GM18951 (cell line): ENCODE results near the gene SRC.

Experiments used
- POLR2A ChIP-seq: IDR thresholded peaks from 4 replicates; pipeline ENCODE4 v1.6.1; 2011; ENCODE audit warnings: mild to moderate bottlenecking; ENCODE audit not compliant: insufficient read length, insufficient read depth; ENCODE audit errors: extremely low read depth
- in situ Hi-C: fragments of 300-500 bp; cut with MboI; formaldehyde crosslinking; loops from one replicate; pipeline ENCODE4 v1.12.0; 2022; ENCODE audit warnings: low sequenced_read_pairs, mixed read lengths, inconsistent platforms; ENCODE audit not compliant: unreplicated experiment

SRC gene

GRCh38 chr20:37392441-37393195 lies 46.7 kb downstream of the SRC start:
- no peak for TF ChIP-seq POLR2A
- in situ Hi-C loops: no loop called here

- TF ChIP-seq POLR2A: no peak
- in situ Hi-C loops: no loop called here
Observed at GRCh38 chr20:37393196-37393862, 47.4 kb downstream of the SRC start.

GRCh38 chr20:37393863-37394542 lies 48.1 kb downstream of the SRC start:
- no peak for TF ChIP-seq POLR2A
- in situ Hi-C loops: no loop called here

GRCh38 chr20:37394543-37395409 lies 48.8 kb downstream of the SRC start:
- in situ Hi-C loops: no loop called here
- TF ChIP-seq POLR2A: no peak

- in situ Hi-C loops: no loop called here
Observed at GRCh38 chr20:37395410-37395797, 49.5 kb downstream of the SRC start.

GRCh38 chr20:37395921-37396415 lies 50.0 kb downstream of the SRC start:
- no peak for TF ChIP-seq POLR2A
- in situ Hi-C loops: no loop called here

More at GRCh38 chr20:37395410-37395797, 49.5 kb downstream of the SRC start:
- no peak for TF ChIP-seq POLR2A

GRCh38 chr20:37396416-37397075 lies 50.6 kb downstream of the SRC start:
- in situ Hi-C loops: no loop called here
- no peak for TF ChIP-seq POLR2A

- in situ Hi-C loops: no loop called here
Observed at GRCh38 chr20:37397076-37397953, 51.4 kb downstream of the SRC start.

GRCh38 chr20:37397954-37398749 lies 52.2 kb downstream of the SRC start:
- no peak for TF ChIP-seq POLR2A

More at GRCh38 chr20:37397076-37397953, 51.4 kb downstream of the SRC start:
- no peak for TF ChIP-seq POLR2A

GRCh38 chr20:37398750-37399621 lies 53.0 kb downstream of the SRC start:
- in situ Hi-C loops: no loop called here
- no peak for TF ChIP-seq POLR2A

More at GRCh38 chr20:37397954-37398749, 52.2 kb downstream of the SRC start:
- in situ Hi-C loops: no loop called here
